ENCODE measurements around the gene OSBPL10.

The OSBPL10 gene

GRCh38 chr3:31851278-31851677, 129.8 kb downstream of the OSBPL10 start:
- H3K4me3 ChIP-seq (ENCODE audit: low read depth, low read length): no peak overlapping the region
- no peak for DNase-seq (ENCODE audit: low read depth)
- no peak for TF ChIP-seq CTCF (IDR thresholded peaks at IDR 0.05; ENCODE audit: control insufficient read depth, extremely low read depth, insufficient read depth)

GRCh38 chr3:31848911-31849310, 132.2 kb downstream of the OSBPL10 start:
- no peak for DNase-seq (ENCODE audit: low read depth)
- H3K4me3 ChIP-seq (ENCODE audit: low read depth, low read length): no peak overlapping the region
- TF ChIP-seq CTCF (IDR thresholded peaks at IDR 0.05; ENCODE audit: control insufficient read depth, extremely low read depth, insufficient read depth): no peak

GRCh38 chr3:31848163-31848818, 132.8 kb downstream of the OSBPL10 start:
- H3K4me3 ChIP-seq (ENCODE audit: low read depth, low read length): no peak overlapping the region
- TF ChIP-seq CTCF (IDR thresholded peaks at IDR 0.05; ENCODE audit: control insufficient read depth, extremely low read depth, insufficient read depth): no peak
- no peak for DNase-seq (ENCODE audit: low read depth)

- no peak for DNase-seq (ENCODE audit: low read depth)
- TF ChIP-seq CTCF (IDR thresholded peaks at IDR 0.05; ENCODE audit: control insufficient read depth, extremely low read depth, insufficient read depth): no peak
- H3K4me3 ChIP-seq (ENCODE audit: low read depth, low read length): no peak overlapping the region
Observed at GRCh38 chr3:31847760-31848159, 133.3 kb downstream of the OSBPL10 start.

GRCh38 chr3:31841515-31841914, 139.5 kb downstream of the OSBPL10 start:
- no peak for DNase-seq (ENCODE audit: low read depth)
- TF ChIP-seq CTCF (IDR thresholded peaks at IDR 0.05; ENCODE audit: control insufficient read depth, extremely low read depth, insufficient read depth): no peak

GRCh38 chr3:31840252-31840651, 140.8 kb downstream of the OSBPL10 start:
- no peak for TF ChIP-seq CTCF (IDR thresholded peaks at IDR 0.05; ENCODE audit: control insufficient read depth, extremely low read depth, insufficient read depth)
- no peak overlapping the region for H3K4me3 ChIP-seq (ENCODE audit: low read depth, low read length)
- no peak for DNase-seq (ENCODE audit: low read depth)

More at GRCh38 chr3:31841515-31841914, 139.5 kb downstream of the OSBPL10 start:
- H3K4me3 ChIP-seq (ENCODE audit: low read depth, low read length): no peak overlapping the region
